ENCODE results near the gene RAB39A.
"Not testable (repeated sequence)": the region's sequence is repeated elsewhere in the genome, so short reads cannot be mapped to it uniquely, and the experiment has no call there.

GRCh38 chr11:107912415-107912814, 15.8 kb upstream of the RAB39A start:
- not testable (repeated sequence) for TF ChIP-seq POLR2A (IDR thresholded peaks at IDR 0.05; ENCODE audit: low read depth, low read length); POLR2AphosphoS5 (IDR thresholded peaks at IDR 0.05; ENCODE audit: low read depth, low read length); TAF1 (IDR thresholded peaks at IDR 0.05; ENCODE audit: borderline replicate concordance, low read depth, low read length)

Data from GM12892 (cell line).